ENCODE data around the gene KDM7A.
"Not testable (repeated sequence)": the region's sequence is repeated elsewhere in the genome, so short reads cannot be mapped to it uniquely, and the experiment has no call there.

The KDM7A gene

GRCh38 chr7:140176811-140177702 lies at the start of gene KDM7A:
TSS of gene KDM7A (minus strand) at chr7:140176983. CDS start at chr7:140176937, 46 bp downstream.
- peak; percentile 44 for DNase-seq

DNA sequence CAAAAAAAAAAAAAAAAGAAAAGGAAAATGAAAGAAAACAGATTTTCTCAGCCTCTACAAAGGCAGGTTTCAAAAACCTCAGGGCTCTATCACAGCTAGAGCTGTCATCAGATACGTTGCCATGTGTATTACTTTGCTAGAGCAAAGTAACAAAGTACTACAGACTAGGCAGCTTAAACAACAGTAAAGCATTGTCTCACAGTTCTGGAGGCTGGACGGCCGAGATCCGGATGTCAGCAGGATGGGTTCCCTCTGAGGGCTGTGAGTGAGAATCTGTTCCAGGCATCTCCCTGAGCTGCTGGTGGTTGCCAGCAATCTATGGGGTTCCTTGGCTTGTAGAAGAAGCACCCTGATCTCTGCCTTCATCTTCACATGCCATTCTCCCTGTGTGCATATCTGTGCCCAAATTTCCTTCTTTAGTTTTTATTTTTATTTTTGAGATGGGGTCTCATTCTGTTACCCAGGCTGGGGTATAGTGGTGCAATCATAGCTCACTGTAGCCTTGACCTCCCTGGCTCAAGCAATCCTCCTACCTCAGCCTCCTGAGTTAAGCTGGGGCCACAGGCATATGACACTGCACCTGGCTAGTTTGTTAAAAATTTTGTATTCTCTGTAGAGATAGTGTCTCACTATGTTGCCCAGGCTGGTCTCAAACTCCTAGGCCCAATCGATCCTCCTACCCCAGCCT lies 48.9 kb upstream of the KDM7A start:
- no peak for DNase-seq

DNA sequence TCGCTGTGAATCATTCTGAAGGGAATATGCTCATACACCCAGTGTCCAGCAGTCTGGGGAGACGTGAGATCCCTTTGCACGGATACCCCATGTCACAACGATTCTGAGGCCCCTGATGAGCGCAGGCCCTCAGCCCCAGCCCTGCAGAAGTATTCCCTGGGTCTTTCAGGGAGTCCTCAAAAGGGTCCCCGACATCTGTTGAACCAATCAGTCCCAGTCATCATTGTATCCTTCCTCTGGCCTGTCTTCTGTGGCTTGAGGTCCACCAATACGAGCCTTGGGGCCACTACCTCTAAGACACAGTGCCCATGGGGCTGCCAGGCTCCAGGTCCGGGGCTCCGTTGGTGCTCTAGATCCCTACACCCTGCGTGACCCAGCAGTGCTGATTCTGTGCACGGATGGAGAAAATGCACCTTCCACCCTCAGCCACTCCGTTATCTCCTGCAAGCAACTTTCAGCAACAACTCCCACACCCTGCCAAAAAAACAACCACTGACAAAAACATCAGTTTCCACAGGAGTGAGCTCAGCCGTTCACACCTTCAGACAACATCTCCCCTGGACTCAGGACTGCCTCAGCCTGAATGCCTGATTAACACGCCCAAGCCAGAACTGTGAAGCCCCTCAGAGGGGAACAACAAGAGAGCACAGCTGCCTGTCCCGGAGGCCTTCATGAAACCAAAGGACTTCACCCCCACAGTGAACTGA lies 46.9 kb upstream of the KDM7A start:
- no peak for DNase-seq

DNA sequence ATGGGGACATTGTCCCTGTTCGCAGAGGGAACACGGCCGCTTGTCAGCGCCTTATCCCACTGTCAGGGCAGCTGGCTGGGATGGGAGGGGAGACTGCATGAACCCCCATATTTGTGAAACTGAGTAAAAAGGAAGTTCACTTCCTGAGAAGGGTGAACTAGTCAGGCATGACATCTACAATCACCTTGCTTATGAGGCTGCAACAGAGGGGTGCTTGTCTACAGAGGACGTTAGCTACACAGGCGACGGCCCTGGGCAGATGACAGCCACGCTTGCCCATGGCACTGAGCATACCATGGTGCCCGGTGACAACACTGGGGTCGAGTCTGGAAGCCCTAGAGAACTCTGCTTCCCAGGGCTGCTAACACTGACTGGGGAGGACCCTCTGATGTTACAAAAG lies 46.0 kb upstream of the KDM7A start:
- DNase-seq, result no peak

DNA sequence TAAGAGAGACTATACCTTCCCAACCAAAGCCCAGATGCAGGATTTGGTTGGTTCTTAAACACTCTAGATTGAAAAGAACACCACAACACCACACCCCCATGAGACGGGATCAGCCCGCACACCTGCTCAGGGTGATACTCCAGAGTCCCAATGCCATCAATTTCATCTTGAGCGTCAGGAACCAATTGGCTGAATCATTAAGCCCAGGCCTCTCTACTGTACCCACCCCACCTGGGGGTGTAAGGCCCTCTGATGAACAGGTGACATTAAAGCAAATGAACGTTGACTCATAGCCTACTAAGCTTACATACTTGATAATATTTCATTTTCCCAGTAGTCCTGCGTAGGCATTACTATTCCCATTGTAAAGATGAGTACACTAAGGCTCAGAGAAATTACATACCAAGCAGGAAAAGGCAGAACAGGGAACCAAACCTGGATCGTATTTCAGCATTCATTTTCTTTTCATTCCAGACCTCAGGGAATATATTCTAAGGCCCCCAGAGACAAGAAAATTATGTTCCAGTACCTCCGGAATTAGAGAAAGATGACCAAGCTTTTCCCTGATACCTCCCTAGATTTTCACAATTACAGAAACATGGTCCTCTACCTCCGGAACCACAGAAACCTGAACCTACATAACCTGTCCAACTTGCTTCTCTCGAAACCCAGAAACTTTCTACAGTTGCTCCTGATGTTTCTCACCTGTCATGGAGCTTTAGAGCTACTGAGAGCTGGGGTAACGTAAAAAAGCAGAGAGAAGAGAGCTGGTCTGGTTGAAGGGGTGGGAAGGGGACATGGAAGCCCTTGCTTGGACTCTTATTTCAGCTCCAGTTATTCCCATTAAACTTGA lies 43.1 kb upstream of the KDM7A start:
- DNase-seq, result no peak

DNA sequence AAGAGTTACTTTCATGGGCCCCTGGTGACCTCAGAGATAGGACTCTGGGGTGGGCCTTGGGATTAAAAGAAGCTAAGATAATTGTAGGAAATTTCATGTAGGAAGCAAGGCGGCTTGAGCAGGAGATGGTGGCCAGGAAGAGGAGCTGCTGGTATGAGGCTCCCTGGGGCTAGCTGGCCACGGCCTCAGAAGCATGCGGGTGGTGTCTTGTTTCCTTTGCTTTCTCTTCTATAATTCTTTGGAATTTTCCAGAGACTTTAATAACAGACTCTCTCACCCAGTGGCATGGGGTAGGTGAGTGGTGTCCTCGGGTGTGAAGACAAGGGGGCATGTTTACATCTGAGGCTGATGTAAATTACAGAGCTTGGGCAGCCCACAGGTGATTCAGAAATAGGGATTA lies 41.9 kb upstream of the KDM7A start:
- DNase-seq, result no peak

GRCh38 chr7:140217750-140218501 lies 41.1 kb upstream of the KDM7A start:
- no peak for DNase-seq

GRCh38 chr7:140215281-140215680 lies 38.5 kb upstream of the KDM7A start:
- DNase-seq, result no peak

DNA sequence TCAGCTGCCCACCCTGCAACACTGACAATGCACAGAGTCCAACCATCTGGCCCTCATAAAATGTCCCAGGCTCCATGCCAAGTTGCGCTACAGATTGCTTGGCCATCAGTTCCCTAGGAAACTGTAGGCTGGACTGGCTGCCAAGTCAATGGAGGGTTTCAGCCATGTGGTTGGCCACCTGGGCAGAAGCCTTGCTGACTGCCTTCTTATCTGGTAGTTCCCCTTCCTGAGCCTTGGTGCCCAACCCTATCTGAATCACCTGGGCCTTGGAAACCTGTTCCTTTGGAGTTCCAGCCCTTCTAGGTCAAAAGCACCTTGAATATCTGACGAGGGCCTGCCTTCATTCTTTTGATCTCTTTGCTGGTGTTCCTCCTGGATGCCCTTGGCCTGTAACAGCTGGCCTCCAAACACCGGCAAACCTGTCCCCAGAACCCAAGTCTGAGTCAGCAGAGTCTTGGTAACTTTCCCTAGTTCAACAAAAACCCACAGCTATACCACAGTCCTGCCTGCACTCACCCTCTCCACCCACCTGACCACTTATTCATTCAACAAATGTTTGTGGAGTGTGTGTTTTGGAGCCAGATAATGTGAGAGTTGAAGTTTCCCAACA lies 37.4 kb upstream of the KDM7A start:
- peak; percentile 8 for DNase-seq

DNA sequence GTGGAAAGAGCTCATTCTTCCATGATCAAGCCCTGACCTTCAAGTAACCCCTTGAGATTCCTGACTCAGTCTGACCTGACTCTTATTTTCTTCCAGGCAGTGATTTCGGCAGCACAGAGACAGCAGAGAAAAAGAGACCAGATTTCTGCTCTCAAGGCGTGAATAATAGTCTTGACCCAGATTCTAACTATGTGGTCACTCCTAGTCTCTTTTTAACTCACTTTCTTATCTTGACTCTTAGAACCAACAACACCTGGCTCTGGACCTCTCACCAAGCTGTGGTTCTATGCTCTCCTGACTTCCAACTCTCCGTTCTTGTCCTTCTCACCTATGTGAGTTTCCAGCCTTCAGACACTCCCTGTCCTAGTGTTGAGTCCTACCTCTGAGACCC lies 36.9 kb upstream of the KDM7A start:
- DNase-seq, result no peak

GRCh38 chr7:140212100-140212881 lies 35.5 kb upstream of the KDM7A start:
- DNase-seq, result no peak

DNA sequence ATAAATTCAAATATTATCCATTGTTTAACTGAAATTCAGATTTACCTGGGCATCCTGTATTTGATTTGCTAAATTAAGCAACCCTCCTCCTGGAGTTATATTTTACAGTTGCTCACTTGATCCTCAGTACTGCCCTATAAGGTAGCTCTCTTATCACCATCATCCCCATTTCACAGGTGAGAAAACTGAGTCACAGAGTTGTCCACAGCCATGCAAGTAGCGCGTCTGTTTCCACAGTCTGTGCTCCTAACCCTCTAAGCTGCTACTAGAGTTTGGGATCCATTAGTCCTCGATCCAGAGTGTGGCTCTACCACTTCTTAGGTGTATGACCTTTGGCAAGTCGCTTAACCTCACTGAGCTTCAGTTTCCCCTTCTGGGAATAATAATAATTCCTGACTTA lies 34.9 kb upstream of the KDM7A start:
- DNase-seq, result no peak

DNA sequence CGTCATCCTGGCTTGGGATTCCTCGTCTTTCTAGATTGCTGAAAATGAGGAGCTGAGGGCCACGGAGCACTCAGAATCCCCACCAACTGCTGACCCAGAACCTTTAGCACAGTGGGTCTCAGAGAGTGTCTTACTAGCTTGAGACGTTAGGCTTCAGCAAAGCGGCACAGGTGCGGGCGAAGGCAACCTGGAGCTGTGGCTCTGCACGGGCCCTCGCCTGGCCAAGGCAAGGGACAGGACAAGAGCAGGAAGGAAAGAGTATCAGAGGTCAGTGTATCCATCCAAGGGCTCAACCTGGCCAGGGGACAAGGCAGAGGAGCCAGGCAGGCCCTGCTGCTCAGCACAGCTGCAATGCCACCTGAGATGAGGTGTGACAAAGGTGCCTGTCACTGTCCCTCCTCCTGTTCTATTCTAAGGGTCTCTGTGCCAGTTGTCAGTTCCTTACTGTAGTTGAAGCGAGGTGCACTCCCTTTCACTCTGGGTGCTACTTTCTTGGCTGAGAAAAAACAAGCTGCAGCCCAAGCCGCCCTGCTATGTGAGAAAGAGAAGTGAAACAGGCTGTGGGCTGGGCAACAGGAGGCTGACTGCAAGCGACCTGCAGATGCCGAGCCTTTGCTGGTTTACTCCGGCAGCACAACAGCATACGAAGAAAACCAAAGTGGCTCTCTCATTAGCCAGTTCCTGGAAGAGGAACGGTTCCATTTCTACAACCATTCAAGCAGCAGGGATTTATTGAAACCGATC lies 33.3 kb upstream of the KDM7A start:
- no peak for DNase-seq

DNA sequence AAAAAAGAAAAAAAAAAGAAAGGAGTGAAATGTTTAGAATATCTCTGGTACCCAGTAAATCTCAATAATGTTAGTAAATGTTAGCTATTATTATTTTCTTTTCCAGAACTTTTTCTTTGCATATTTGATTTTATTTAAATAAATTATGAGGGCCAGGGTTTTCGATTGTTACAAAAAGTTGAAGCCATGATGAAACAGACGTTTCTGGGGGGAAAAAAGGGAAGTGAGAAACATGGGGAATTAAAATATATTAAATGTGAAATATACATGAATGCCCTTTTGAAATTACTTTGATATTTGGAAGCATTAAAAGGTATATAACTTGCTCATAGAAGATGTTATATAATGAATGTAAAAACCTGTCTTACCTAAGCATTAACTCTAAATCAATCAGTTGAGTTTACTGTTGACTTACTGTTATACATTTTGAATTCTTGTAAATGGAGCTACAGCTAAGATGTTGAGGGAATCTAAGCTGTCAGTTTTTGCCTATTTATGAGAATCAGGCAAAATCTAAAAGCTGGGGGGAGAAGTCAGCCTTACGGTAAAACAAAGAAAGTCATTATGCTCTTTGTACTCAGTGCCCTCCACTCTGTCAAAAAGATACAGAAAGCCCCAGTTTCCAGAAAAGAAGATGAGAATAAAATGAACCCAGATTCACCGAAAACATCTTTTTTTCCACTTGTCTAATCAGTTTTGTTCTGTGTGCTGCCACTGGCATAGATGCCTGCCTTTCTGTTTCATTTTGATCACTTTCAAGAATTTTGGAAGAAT lies 30.0 kb upstream of the KDM7A start:
- no peak for DNase-seq

- DNase-seq, result no peak
Measured at GRCh38 chr7:140205600-140205999, 28.8 kb upstream of the KDM7A start.

DNA sequence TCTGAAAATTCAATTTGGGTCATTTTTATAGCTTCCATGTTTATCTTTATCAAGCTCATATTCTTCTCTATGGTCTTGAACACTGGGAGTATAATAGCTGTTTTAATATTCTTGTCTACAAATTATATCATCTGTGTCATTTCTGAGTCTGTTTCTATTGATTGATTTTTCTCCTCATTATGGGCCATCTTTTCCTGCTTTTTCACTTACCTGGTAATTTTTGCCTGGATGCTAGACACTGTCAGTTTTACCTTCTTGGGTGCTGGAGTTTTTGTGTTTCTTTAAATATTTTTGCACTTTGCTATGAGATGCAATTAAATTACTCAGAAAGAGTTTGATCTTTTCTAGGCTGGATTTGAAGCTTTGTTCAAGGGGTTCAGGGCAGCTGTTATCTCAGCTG lies 26.8 kb upstream of the KDM7A start:
- no peak for DNase-seq

DNA sequence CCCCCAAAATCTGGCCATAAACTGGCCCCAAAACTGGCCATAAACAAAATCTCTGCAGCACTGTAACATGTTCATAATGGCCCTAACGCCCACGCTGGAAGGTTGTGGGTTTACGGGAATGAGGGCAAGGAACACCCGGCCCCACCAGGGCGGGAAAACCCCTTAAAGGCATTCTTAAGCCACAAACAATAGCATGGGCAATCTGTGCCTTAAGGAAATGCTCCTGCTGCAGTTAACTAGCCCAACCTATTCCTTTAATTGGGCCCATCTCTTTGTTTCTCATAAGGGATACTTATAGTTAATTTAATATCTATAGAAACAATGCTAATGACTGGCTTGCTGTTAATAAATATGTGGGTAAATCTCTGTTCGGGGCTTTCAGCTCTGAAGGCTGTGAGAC lies 26.2 kb upstream of the KDM7A start:
- not testable (repeated sequence) for DNase-seq

DNA sequence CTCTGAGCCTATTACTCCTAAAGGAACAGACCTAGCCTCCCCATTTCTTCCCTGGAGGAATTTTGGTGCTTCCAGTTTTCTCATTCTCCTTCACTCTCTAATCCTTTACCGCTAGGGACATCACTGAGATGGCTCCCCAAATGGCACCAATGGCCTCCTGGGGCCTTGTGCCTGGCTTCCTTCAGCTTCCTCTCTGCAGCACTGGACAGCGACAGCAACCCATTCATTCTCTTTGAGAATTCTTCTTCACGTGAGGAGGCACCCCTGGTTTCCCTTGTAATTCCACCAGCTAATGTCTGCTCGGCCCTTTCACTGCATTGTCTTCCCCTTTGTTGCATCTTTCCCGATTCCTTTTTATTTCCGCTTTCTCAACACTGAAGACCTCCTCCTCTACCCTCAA lies 24.6 kb upstream of the KDM7A start:
- DNase-seq, result no peak
